NCI-H226 (cell line): Measurements from ENCODE around the gene SAMD13.

ENCODE experiments used
- DNase-seq: peaks from one replicate; pipeline ENCODE4 v3.0.0-alpha.2; 2015

Gene SAMD13

DNA sequence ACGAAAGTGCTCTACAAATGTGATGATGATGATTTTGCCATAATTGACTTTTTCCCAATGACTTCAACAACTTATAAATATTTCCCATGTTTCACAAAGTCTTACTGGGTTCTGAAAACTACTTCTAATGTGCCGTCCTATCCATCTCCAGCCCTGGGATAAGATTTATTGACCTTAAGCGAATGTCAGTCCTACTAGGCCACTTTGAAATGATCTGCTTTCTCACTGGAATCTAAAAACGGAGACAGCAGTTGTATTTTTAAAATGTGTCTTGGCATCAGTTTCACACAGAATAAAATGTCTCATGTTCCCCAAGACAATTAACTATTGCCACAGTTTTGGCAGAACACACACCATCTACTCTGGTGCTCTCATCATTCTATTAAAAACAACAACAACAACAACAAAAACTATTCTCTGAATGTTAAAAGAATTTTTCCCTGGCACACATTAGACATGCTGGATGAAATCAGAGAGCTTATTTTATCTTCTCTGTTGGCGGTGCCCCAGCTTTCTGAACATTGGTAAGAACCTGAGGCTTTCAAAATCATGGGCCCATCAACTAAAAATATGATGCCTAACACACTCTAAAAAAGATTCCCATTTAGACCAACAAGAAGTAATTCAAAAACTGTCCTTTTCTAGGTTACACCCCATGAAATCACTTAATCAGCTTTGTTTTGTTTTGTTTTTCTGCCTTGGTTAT, 73.6 kb downstream of the SAMD13 start:
- peak; percentile 40 for DNase-seq

DNA sequence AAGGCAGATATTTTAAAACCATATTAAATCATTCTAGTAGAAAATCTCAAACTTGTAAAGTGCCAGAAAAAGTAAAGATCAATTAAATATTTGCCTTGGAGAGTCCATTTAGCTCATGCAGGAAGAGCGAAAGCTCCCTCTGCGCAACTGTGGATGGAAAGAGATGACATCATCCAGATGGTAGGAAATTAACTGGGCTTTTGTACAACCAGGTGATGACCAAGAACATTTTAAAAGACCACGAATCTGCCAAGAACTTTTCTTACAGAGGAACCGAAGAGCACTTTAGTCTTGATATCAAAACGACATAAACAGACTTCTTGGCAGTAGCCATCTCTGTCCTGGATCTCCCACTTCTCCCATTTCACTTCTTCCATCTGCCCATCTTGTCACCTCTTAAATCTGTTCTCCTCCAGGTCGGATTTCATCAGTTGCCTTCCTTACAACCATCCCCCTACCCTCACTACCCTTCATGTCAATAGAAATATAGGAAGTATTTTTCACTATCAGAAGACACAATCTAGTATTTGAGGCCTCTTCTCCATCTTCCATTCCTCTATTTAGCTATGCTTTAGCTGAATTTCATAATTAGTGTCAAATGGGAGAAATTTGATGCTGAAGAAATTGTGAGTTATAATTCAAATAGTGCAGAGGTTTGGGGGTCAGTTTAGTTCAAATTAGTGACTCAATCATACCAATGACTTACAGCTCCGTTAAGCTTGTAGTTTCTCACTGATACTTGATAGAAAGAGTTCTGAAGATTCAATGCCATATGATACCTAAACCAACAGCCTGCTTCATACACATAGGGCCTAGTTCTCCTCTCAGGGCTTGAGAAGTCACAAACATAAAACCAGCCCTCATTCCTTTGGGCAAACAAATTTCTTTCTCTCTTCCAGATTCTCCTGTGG, 74.7 kb downstream of the SAMD13 start:
- DNase-seq = no peak

DNA sequence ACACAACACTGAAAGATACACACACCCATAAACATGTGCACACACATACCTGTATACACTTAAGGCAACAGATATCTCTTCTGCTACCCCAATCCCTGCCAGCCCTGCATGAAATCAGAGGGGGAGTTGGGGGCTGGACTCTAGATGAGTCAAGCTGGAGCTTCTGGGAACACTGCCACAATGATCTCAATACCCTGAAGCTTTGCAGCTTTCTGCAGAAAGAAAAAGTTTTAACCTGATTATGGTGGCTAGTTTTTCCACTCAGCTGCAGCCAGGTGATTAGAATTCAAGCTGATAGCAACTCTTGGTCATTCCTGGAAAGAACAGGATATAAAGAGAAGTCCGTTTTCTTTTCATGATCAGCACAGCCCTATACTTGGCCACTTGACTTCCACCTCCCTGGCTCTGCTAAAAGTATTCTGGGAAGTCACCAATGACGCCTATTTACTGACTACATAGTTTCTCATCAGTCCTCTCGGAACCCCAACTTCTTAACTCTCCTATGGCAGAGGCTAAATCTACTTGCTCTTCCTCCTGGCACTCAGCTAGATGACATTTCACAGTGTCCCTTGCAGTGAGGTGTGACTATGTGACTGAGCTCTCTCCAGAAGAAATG, 76.1 kb downstream of the SAMD13 start:
- DNase-seq = peak; percentile 79

DNA sequence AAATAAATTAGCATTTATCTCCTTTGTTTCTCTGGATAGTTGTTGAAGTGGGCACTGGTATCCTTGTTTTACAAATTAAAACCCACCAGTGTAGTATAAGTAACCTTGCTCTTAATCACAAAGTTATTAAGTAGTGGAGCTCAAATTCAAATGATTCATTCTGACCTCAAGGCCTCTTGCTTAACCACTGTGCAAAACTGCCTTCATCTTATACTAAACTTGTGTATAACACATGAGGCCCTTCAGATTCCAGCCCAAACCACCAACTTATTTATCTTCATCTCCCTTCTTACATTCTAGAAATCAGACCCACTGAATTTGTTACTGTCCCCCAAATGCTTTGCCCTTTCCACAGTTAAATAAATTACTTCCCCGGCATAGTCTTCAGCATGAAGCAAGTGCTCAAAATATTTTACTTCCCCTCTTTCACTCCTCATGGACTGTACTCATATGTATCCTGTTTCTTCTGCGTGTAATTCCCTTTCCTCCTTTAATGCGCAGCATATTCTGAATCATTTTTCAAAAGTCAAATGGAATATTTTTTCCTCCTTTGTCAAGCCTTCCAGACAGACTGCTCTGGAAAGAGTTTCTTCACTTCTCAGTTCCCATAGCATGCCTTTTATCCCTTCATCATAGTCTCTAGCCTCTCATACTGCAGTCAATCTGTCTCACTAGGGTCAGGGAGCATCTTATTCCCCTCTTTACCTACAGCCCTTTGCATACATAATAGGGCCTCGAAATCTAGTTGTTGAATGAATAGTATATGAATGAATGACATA, 77.8 kb downstream of the SAMD13 start:
- peak; percentile 72 for DNase-seq

DNA sequence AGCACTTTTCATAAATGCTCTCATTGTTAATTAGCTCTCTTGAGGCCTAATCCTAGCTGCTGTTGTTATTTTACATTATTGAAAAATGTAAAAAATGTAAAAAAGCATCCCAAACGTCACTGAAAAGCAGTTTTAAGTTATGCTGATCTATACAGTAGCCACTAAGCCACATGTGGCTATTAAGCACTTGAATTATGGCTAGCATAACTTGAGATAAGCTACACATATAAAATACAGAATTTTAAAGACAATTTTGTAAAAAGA, 78.3 kb downstream of the SAMD13 start:
- no peak for DNase-seq

DNA sequence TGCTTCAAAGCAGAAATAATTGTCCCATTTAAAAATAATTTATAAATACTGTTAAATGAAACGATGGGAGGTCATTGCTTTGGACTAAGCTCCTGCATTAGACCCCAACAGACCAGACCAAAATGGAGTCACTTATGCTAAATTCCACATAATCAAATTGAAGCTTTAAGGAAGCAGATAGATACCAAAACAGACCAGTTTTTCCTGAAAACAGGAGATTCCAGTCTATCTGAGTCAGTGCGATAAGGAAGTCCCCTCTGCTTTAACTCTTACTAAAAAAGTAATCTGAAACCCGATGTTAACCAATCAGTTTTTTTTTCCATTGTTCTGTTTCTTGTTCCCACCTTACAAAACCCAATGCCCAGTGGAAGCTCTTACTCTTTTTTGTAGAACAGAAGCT, 80.6 kb downstream of the SAMD13 start:
- DNase-seq = no peak

DNA sequence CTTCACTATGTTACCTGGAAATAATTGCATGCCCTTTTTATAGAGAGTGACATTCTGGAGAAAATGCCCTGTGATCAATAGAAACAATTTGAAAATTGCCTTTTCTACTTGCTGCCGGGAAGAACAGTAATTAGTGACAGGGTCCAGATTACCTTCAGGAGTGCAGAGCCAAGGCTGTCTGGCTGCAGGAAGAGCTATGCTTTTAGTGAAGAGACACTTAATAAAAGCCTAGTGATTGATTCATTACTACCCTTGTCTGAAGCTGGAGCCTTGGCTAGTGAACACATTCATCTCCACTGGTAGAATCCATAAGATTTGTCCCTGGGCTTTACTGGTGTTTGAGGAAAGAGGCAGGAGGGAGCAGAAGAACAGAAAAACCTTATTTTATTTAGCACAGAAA, 83.8 kb downstream of the SAMD13 start:
- DNase-seq = no peak

DNA sequence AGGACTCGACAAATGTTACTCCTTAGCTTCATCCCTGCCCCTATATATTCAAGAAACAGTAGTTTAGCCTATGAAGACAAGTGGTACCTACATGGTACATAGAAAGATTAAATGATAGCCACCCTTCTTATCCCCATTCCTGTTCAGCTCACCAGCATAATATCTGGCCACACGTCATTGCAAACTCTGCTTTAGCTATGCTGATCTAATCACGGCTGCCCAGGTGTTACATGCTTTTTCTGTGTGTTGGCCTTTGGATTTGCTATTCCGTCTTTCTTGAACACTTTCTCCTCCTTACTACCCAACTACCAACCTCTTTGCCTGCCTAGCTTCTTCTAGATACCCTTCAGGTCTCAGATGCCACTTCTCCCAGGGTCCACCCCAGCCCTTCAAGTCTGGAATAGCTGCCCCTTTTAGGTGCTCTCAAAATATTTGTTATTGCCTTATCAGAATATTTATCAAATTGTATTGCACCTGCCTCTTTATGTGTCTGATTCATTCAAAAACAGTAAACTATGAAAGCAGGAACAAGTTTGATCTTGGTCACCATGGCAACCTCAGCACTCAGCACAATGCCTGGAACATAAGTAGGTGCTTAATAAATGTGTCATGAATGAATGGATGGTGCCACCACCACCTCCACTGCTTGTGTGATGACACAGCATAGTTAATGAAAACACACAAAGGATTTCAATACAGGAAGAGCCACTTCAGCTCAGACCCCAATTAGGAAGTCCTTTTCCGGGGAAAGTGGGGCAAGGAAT, 85.4 kb downstream of the SAMD13 start:
- no peak for DNase-seq

DNA sequence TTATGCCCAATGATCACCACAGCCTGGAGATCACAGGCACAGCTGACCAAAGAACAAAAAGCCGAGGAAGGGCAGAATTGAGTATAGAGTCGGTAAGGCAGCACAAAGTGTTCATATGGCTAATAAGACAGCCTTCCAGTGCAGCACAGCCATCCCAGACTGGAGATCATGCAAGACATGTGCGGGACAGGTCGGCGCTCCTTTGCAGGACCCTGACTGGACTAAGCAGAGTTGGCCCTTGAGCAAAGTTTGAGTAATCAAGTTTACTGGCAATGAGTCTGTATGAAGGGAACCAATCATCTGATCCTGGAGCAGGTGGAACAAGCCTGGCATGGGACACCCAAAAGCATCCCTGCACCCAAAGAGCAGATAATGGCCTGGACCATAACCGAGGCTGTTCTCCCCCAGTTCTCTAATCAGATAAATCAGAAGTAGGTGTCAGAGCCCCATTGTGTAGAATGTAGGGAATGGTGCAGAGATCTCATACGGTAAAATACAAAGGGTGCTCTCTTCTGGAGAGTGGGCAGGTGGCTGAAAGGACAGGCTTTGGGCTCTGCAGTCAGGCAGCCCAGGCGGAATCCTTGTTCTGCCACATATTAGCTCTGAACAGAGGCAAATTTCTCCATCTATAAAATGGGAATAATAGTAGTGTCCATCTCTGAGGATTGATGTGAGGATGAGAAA, 86.1 kb downstream of the SAMD13 start:
- DNase-seq = no peak

DNA sequence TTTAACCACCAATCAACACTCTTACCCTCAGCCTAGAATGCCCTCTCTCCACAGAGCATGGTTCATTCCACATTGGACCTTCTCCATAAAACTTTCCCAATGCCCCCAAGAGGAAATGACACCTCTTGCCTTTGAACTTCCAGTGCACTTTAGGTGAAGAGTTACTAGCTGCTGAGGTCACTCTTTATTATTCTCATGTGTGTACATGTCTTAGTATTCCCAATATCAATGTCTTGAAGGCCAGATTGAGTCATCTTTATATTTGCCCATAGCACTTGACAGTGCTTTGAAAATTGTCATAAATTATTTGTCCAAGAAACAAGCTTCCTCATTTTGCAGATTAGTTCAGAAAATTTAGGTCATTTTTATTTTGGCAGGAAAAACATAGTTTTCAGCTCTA, 88.7 kb downstream of the SAMD13 start:
- DNase-seq = no peak

DNA sequence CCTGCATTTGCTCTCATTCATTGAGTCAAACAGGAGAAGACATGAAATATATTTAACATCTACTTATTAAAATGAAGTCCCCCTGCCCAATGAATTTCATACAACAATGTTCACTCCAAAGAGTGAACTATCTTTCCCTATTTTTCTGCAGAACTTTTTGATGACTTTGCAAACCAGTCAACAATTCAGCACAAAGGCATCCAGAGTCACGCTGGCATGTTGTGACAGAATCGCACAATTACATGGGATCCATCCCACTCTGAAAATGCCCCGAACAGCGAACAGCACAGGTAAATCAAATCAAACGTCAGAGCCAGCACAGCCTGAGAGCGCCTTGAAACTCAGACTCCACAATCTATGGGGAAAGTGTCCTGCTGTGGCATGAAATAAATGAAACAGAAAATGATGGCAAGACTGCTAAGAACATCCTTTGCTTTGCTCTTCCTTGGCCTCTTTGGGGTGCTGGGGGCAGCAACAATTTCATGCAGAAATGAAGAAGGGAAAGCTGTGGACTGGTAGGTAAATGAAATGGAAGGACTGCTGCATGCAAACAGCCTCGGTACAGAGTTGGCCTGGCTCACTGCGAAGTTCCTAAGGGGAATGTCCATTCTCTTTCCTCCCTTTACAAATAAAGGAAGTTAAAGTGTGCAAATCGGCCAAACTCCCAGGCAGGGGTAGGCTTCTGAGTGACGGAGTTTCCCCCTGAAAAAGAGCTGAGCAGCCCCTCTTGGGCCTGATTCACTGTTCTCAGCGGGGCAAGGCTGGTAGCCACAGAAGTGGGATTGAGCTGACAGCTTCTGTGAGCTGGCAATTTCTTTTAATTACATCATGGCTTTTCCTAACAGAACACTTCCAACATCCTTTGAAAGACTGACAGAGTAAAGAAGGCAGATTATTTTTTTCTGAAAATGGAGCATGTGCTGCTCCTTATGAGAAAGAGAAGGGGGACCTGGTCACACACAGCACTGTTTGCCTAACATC, 97.0 kb downstream of the SAMD13 start, which contains the start of gene DNASE2B:
DNASE2B (plus strand) TSS at position 310 of the 981 bp plus-strand sequence; CDS start at position 391, 81 bp downstream.
- no peak for DNase-seq
